Lower leg skin (tissue), 4 donors: ENCODE data around the gene TSHB. TPM values are rescaled to one million over a fixed set of nuclear protein-coding genes. Genes with fewer than 3 reads are reported as not detected.

Source experiments
- DNase-seq, 2 donors: peaks; one replicate each; pipeline ENCODE4 v3.0.0-alpha.2; 2019; ENCODE audit warnings: low spot score in 2 of 2
- H3K4me3 ChIP-seq: fragments of 200-600 bp; sonication (generic); 2 replicates; pipeline ENCODE4 v1.5.1; 2017; ENCODE audit warnings: mild to moderate bottlenecking, low read depth; ENCODE audit not compliant: poor library complexity, severe bottlenecking
- CTCF ChIP-seq, 3 donors: fragments of 450-650 bp; IDR thresholded peaks; one replicate each; pipeline ENCODE4 v1.5.1; 2016; ENCODE audit warnings: antibody characterized with exemption in 3 of 3, mild to moderate bottlenecking in 3 of 3, moderate library complexity in 2 of 3
- POLR2A ChIP-seq, 2 donors: fragments of 450-650 bp; IDR thresholded peaks; one replicate each; pipeline ENCODE4 v1.6.1; 2016 to 2017; ENCODE audit warnings: antibody characterized with exemption in 2 of 2, mild to moderate bottlenecking in 1 of 2, moderate library complexity in 1 of 2
- WGBS, 2 donors: methylation state at CpG; one replicate each; pipeline ENCODE4 v1.1.5; 2018; 5-methylcytosine and 5-hydroxymethylcytosine counted together
- intact Hi-C: fragments of 100-400 bp; cut with DNase I; formaldehyde crosslinking; loops from one replicate; pipeline ENCODE4 v1.15.0; 2023; ENCODE audit warnings: low total_unique reads
- total RNA-seq, 4 donors: library from RNA; depleted of rRNA; stranded (reverse); fragments of >200 nt; gene quantifications; one replicate each; pipeline ENCODE4 v1.1.0, GENCODE V29; 2016

TSHB gene
- total RNA-seq, 4 donors from 2014 or later, result not detected

GRCh38 chr1:115076384-115076915 lies 46.8 kb downstream of the TSHB start:
- intact Hi-C loops, result no loop called here
- TF ChIP-seq POLR2A (IDR thresholded peaks at IDR 0.05) (no peak), CTCF (IDR thresholded peaks at IDR 0.05) (no peak)
- no peak overlapping the region for H3K4me3 ChIP-seq
- no peak for DNase-seq
- 78 to 88% methylated on average over 4 of the region's 4 CpGs for WGBS, 2 donors

GRCh38 chr1:115077286-115077983 lies 47.8 kb downstream of the TSHB start:
- TF ChIP-seq CTCF (IDR thresholded peaks at IDR 0.05) (no peak), POLR2A (IDR thresholded peaks at IDR 0.05) (no peak)
- no peak overlapping the region for H3K4me3 ChIP-seq
- DNase-seq, result no peak
- WGBS, 2 donors, result 64% methylated on average over 5 of the region's 5 CpGs
- intact Hi-C loops, result no loop called here

- DNase-seq, result no peak
- no peak for TF ChIP-seq POLR2A (IDR thresholded peaks at IDR 0.05)
- no peak for TF ChIP-seq CTCF (IDR thresholded peaks at IDR 0.05)
- intact Hi-C loops, result no loop called here
- 93 to 100% methylated on average over 1 of the region's 1 CpG for WGBS, 2 donors
- no peak overlapping the region for H3K4me3 ChIP-seq
These were observed 48.3 kb downstream of the TSHB start for GRCh38 chr1:115077984-115078330.

- intact Hi-C loops, result no loop called here
- WGBS, 2 donors, result 85 to 96% methylated on average over 4 of the region's 4 CpGs
- no peak overlapping the region for H3K4me3 ChIP-seq
- no peak for TF ChIP-seq POLR2A (IDR thresholded peaks at IDR 0.05)
- TF ChIP-seq CTCF (IDR thresholded peaks at IDR 0.05), result no peak
- no peak for DNase-seq
These were observed 49.1 kb downstream of the TSHB start for GRCh38 chr1:115078708-115079107.

GRCh38 chr1:115082949-115083348 lies 53.3 kb downstream of the TSHB start:
- TF ChIP-seq POLR2A (IDR thresholded peaks at IDR 0.05) (no peak), CTCF (IDR thresholded peaks at IDR 0.05) (no peak)
- intact Hi-C loops, result no loop called here
- no peak overlapping the region for H3K4me3 ChIP-seq
- WGBS, 2 donors, result 64 to 66% methylated on average over 6 of the region's 6 CpGs
- DNase-seq, result no peak

Other genes with a start within 250 kb of the TSHB start
- 10 to 100 TPM; 47.5 to 57.4 (median 55.4) TPM for gene SIKE1, start 249.1 kb upstream of the TSHB start, total RNA-seq
- under 1 TPM in 1 of 4 donors, not detected in 3; 0.29 TPM for gene SYCP1, start 175.0 kb upstream of the TSHB start, total RNA-seq
- gene TSPAN2, start 59.7 kb downstream of the TSHB start, total RNA-seq, result 1 to 10 TPM in 2 of 4 donors, under 1 TPM in 2; 0.46 to 4.5 (median 2.2) TPM